ENCODE measurements around the gene ERBB4.

The ERBB4 gene

DNA sequence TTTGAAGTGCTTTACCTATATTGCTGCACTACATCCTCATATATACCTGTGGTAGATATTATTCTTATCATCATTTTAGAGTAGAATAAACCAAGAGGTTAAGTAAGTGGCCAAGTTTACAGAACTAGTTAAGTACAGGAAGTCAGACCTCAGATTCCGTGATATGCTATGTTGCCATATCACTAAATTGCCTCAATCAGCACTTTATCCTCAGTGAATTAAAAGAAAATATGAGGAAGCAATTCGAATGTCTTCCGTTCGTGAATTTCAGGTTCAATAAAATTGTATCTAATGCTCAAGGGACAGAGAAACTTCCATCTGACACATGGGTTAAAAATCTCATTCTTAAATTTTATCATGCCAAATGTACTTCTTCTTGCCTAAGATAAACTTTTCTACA is 1133.6 kb downstream of the ERBB4 start:
- no peak for DNase-seq
- H3K4me3 ChIP-seq (ENCODE audit: low read depth, low read length), result no peak overlapping the region
- no peaks in the 10 kb centered on the region for H3K9me3 ChIP-seq (ENCODE audit: severe bottlenecking)
- TF ChIP-seq, protein P1, sequence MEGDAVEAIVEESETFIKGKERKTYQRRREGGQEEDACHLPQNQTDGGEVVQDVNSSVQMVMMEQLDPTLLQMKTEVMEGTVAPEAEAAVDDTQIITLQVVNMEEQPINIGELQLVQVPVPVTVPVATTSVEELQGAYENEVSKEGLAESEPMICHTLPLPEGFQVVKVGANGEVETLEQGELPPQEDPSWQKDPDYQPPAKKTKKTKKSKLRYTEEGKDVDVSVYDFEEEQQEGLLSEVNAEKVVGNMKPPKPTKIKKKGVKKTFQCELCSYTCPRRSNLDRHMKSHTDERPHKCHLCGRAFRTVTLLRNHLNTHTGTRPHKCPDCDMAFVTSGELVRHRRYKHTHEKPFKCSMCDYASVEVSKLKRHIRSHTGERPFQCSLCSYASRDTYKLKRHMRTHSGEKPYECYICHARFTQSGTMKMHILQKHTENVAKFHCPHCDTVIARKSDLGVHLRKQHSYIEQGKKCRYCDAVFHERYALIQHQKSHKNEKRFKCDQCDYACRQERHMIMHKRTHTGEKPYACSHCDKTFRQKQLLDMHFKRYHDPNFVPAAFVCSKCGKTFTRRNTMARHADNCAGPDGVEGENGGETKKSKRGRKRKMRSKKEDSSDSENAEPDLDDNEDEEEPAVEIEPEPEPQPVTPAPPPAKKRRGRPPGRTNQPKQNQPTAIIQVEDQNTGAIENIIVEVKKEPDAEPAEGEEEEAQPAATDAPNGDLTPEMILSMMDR (IDR thresholded peaks at IDR 0.05; ENCODE audit: low read depth, low read length), result no peak
- H3K27ac ChIP-seq, result no peak overlapping the region
- no peaks in the 10 kb centered on the region for H3K27me3 ChIP-seq (ENCODE audit: insufficient read depth, low read depth, severe bottlenecking)
- H3K36me3 ChIP-seq, result no peaks in the 10 kb centered on the region

DNA sequence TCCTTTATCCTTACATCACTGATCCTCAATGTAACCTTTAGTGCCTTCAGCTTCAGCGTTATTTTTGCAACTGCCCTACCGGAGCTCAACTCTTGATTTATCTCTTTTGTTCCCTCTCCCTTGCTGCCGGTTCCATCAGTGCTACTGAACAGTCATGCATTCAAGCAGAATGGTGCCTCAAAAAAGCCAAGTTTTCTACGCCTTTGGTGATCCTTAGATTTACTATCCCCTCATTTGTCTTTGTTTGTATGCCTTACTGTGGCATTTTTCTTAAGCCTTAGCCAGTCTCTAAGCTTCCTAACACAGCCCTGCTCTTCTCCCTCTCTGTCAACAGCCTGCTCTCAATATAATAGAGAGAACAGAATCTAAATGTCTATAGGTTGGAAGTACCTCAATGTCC is 1134.5 kb downstream of the ERBB4 start:
- Histone ChIP-seq H3K4me3 (ENCODE audit: low read depth, low read length) (no peak overlapping the region), H3K36me3 (no peaks in the 10 kb centered on the region), H3K27ac (no peak overlapping the region), H3K27me3 (ENCODE audit: insufficient read depth, low read depth, severe bottlenecking) (no peaks in the 10 kb centered on the region), H3K9me3 (ENCODE audit: severe bottlenecking) (no peaks in the 10 kb centered on the region)
- TF ChIP-seq, protein P1 (IDR thresholded peaks at IDR 0.05; ENCODE audit: low read depth, low read length), result no peak
- DNase-seq, result no peak

DNA sequence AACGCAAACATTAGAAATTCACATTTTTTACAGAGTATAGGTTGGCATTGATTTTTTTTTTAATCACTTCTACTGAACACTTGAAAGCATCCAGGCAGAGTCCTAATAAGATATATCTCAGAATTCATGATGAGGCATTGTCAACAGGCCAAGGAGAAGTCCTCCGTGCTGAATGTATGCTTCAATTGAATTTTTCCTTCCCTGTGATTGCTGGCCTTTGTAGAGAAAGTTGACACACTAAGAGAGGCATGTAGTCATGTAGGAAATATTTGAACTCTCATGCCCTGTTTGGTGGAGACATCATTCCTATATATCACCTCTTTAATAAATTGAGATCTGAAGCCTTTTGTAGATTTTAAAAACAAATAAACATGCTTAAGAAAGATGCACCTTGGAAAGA is 1137.3 kb downstream of the ERBB4 start:
- H3K36me3 ChIP-seq, result no peaks in the 10 kb centered on the region
- DNase-seq, result no peak
- no peak overlapping the region for H3K4me3 ChIP-seq (ENCODE audit: low read depth, low read length)
- H3K27me3 ChIP-seq (ENCODE audit: insufficient read depth, low read depth, severe bottlenecking), result no peaks in the 10 kb centered on the region
- H3K27ac ChIP-seq, result no peak overlapping the region
- no peaks in the 10 kb centered on the region for H3K9me3 ChIP-seq (ENCODE audit: severe bottlenecking)
- TF ChIP-seq, protein P1 (IDR thresholded peaks at IDR 0.05; ENCODE audit: low read depth, low read length), result no peak

DNA sequence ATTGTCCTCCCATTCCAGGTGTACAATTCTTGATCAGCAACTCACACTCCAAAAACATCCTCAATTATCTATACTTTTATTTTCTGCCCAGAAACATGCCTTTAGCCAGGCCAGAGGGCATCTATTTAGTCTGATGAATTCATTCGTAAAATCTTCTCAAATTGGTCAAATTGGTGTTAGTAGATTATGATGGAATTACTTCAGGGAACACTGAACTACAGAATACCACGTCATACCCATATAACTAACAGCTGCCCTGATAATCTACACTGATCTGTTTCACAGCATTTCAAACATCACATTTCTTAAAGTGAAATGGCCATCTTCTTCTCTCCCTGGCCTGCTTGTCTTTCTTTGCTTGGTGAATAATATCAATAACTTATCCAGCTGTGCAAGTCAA is 1140.8 kb downstream of the ERBB4 start:
- Histone ChIP-seq H3K36me3 (no peaks in the 10 kb centered on the region), H3K4me3 (ENCODE audit: low read depth, low read length) (no peak overlapping the region), H3K27ac (no peak overlapping the region), H3K27me3 (ENCODE audit: insufficient read depth, low read depth, severe bottlenecking) (no peaks in the 10 kb centered on the region), H3K9me3 (ENCODE audit: severe bottlenecking) (no peaks in the 10 kb centered on the region)
- TF ChIP-seq, protein P1 (IDR thresholded peaks at IDR 0.05; ENCODE audit: low read depth, low read length), result no peak
- no peak for DNase-seq

DNA sequence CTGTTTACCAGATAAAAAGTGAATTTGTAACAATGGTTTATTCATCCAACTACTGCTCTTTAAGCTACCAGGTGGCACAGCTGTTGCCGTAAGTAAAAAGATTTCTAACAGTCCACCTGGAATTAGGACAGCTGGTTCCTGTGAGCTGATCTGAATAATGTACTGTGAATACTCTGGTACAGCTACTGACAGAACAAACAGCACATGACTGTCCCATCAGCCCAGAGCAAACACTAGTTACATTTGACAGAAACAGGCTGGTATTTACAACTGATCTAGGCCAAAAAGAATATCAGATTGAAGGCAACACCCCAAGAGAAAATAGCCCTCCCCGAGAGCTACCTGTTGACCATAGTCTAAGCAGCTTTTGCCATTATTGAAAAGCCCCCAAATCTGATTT is 1141.8 kb downstream of the ERBB4 start:
- Histone ChIP-seq H3K4me3 (ENCODE audit: low read depth, low read length) (no peak overlapping the region), H3K27me3 (ENCODE audit: insufficient read depth, low read depth, severe bottlenecking) (no peaks in the 10 kb centered on the region), H3K27ac (no peak overlapping the region), H3K36me3 (no peaks in the 10 kb centered on the region), H3K9me3 (ENCODE audit: severe bottlenecking) (no peaks in the 10 kb centered on the region)
- no peak for DNase-seq
- TF ChIP-seq, protein P1 (IDR thresholded peaks at IDR 0.05; ENCODE audit: low read depth, low read length), result no peak

DNA sequence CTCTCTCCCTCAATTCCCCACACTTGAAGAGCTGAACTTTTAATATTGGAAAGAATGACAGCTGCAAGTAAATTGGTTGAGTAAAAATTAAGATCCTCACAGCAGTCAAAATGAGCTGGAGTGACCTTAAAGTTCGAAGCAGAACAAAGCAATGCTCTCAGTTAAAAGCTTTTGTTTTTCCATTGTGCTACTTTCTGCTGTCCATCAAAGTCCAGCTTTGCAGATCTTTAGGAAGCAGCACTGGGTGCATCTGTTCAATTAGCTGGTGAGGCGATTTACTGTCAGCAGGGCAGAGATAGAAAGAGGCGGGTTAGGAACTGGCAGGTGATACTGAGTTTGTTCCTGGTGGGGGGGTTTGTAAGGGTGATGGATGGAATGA is 1147.4 kb downstream of the ERBB4 start:
- Histone ChIP-seq H3K9me3 (ENCODE audit: severe bottlenecking) (no peaks in the 10 kb centered on the region), H3K4me3 (ENCODE audit: low read depth, low read length) (no peak overlapping the region), H3K27ac (no peak overlapping the region), H3K36me3 (no peaks in the 10 kb centered on the region), H3K27me3 (ENCODE audit: insufficient read depth, low read depth, severe bottlenecking) (no peaks in the 10 kb centered on the region)
- TF ChIP-seq, protein P1 (IDR thresholded peaks at IDR 0.05; ENCODE audit: low read depth, low read length), result no peak
- peak; percentile 35 for DNase-seq
